ENCODE data around the gene SLC25A41. TPM values are rescaled to one million over a fixed set of nuclear protein-coding genes. Genes with fewer than 3 reads are reported as not detected.

SLC25A41 gene
- total RNA-seq, 2 experiments from 2014 or later: 0.16 to 0.18 TPM

DNA sequence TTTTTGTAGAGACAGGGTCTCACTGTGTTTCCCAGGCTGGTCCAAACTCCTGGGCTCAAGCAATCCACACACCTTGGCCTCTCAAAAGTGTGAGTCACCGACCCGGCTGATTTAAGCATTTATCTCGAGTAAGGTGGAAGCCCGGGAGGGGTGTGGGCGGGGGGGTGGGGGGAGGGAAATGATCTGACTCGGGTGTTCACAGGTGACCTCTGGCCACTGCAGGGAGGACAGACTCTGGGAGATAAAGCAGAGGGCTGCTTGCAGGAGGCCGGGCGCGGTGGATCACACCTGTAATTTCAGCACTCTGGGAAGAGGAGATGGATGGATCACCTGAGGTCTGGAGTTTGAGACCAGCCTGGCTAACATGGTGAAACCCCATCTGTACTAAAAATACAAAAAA, 40.1 kb upstream of the SLC25A41 start:
- no peaks in the 10 kb centered on the region for H3K4me1 Mint-ChIP-seq (ENCODE audit: low read depth)
- ChIA-PET POLR2A (interaction anchor here (0.7 to 1.4 kb wide), 2 partner anchors 8 to 49 kb away, joined by 5 to 9 read pairs; partner anchors contain the start of genes DENND1C and KHSRP), CTCF (no interaction called here)
- no peaks in the 10 kb centered on the region for H3K27me3 Mint-ChIP-seq (ENCODE audit: low read depth)
- no peak overlapping the region for H3K4me3 Mint-ChIP-seq
- peaks cover 44% of the 10 kb centered on the region for H3K36me3 Mint-ChIP-seq (ENCODE audit: low read depth)
- no peak for ATAC-seq
- H3K27ac Mint-ChIP-seq: no peak overlapping the region
- no peak for DNase-seq
- H3K9me3 Mint-ChIP-seq (ENCODE audit: insufficient read depth): no peaks in the 10 kb centered on the region

DNA sequence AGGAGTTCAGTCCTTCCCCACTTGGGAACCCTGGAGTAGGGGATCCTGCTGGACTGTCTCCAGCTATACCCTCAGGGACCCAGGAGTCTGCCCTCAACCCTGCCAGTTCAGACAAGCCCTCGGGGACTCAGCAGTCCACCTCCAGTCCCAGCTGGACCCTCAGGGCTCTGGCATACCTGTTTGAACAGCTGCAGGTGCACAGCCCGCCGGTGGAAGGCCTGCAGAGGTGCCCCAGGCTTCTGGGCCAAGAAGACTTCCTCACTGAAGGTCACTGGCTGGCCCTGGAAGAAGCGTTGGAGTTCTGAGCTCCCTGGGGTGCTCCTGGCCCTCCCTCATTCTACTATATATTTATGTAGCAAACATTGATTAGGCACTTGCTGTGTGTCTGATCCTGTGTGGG, 39.1 kb upstream of the SLC25A41 start:
- no peak for DNase-seq
- no peak for ATAC-seq
- Mint-ChIP-seq H3K36me3 (ENCODE audit: low read depth) (peaks cover 45% of the 10 kb centered on the region), H3K9me3 (ENCODE audit: insufficient read depth) (no peaks in the 10 kb centered on the region), H3K4me3 (no peak overlapping the region), H3K27me3 (ENCODE audit: low read depth) (no peaks in the 10 kb centered on the region), H3K27ac (no peak overlapping the region), H3K4me1 (ENCODE audit: low read depth) (no peaks in the 10 kb centered on the region)
- CTCF ChIA-PET: no interaction called here
- POLR2A ChIA-PET: interaction anchor here (0.7 to 1.4 kb wide), 2 partner anchors 9 to 48 kb away, joined by 5 to 9 read pairs; partner anchors contain the start of genes DENND1C and KHSRP

DNA sequence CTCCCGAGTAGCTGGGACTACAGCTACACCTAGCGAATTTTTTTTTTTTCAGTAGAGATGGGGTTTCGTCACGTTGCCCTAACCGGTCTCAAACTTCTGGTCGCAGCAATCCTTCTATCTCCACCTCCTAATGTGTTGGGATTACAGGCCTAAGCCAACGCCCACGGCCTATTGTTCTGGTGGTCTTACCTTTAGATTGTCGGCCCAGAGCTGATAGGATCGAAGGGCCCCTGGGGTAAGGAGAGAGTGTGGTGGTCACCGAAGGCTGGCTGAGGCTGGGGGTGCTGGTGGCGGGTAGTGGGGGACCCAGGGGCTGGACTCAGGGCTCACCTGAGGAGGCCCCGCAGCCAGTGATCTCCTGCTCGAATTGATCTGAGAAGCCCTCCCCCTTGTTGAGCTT, 37.5 kb upstream of the SLC25A41 start:
- ChIA-PET CTCF (interaction anchor here (1.0 kb wide), 1 partner anchor 29 kb away, joined by 4 read pairs; no protein-coding TSS in a partner anchor), POLR2A (no interaction called here)
- H3K4me3 Mint-ChIP-seq: no peak overlapping the region
- no peak for ATAC-seq
- H3K9me3 Mint-ChIP-seq (ENCODE audit: insufficient read depth): no peaks in the 10 kb centered on the region
- H3K27me3 Mint-ChIP-seq (ENCODE audit: low read depth): no peaks in the 10 kb centered on the region
- peaks cover 35% of the 10 kb centered on the region for H3K36me3 Mint-ChIP-seq (ENCODE audit: low read depth)
- no peaks in the 10 kb centered on the region for H3K4me1 Mint-ChIP-seq (ENCODE audit: low read depth)
- no peak overlapping the region for H3K27ac Mint-ChIP-seq
- no peak for DNase-seq

DNA sequence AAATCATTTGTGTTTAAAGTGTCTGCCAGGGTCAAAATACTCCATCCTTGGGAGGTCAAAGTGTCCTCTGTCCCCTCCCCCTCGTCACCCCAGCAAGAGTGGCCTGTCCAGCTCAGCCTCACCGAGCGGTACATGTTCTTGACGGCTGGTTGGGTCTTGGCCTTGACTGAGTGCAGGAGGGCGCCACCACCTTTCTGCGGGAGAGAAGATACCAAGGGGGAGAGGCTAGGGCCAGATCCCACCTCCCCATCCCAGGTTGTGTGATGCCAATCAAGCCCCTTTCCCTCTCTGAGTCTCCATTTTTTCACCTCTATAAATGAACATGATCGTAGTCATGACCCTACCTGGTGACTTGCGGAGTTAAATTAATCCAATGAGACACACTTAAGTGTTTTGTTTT, 36.6 kb upstream of the SLC25A41 start:
- Mint-ChIP-seq H3K4me3 (no peak overlapping the region), H3K36me3 (ENCODE audit: low read depth) (peaks cover 30% of the 10 kb centered on the region), H3K9me3 (ENCODE audit: insufficient read depth) (no peaks in the 10 kb centered on the region), H3K27ac (no peak overlapping the region), H3K27me3 (ENCODE audit: low read depth) (no peaks in the 10 kb centered on the region), H3K4me1 (ENCODE audit: low read depth) (no peaks in the 10 kb centered on the region)
- CTCF ChIA-PET: no interaction called here
- POLR2A ChIA-PET: interaction anchor here (0.6 to 1.6 kb wide), 3 partner anchors 11 to 21 kb away, joined by 5 to 8 read pairs (median 6); partner anchors contain the start of gene DENND1C
- ATAC-seq: no peak
- no peak for DNase-seq

DNA sequence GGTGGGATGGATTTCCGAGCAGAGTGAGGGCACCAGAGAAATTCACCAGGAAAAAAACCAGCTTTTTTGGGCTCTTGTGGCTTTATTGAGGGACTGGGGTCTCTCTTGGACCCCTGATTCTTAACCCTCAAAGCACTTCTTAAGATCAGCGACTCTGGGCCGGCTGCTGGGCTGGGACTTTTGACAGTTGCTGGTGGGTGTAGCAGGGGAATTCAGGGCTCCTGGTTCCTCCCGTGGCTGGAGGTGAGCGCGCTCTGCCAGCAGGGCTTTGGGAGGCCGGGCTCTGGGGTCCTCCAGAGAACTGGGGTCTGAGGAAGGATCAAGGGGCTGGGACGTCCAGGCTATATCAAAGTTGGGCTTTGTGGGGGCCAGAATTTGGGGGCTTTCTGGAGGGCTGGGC, 33.8 kb upstream of the SLC25A41 start:
- no peak for DNase-seq
- Mint-ChIP-seq H3K27ac (no peak overlapping the region), H3K4me3 (no peak overlapping the region), H3K9me3 (ENCODE audit: insufficient read depth) (no peaks in the 10 kb centered on the region), H3K27me3 (ENCODE audit: low read depth) (no peaks in the 10 kb centered on the region), H3K36me3 (ENCODE audit: low read depth) (peaks cover 21% of the 10 kb centered on the region), H3K4me1 (ENCODE audit: low read depth) (peaks cover 8% of the 10 kb centered on the region)
- ATAC-seq: no peak
- ChIA-PET CTCF (interaction anchor here (1.1 kb wide), 1 partner anchor 85 kb away, joined by 3 read pairs; no protein-coding TSS in a partner anchor), POLR2A (interaction anchor here (0.5 to 3.2 kb wide), 2 partner anchors 14 to 45 kb away, joined by 3 to 15 read pairs; partner anchors contain the start of gene DENND1C)

DNA sequence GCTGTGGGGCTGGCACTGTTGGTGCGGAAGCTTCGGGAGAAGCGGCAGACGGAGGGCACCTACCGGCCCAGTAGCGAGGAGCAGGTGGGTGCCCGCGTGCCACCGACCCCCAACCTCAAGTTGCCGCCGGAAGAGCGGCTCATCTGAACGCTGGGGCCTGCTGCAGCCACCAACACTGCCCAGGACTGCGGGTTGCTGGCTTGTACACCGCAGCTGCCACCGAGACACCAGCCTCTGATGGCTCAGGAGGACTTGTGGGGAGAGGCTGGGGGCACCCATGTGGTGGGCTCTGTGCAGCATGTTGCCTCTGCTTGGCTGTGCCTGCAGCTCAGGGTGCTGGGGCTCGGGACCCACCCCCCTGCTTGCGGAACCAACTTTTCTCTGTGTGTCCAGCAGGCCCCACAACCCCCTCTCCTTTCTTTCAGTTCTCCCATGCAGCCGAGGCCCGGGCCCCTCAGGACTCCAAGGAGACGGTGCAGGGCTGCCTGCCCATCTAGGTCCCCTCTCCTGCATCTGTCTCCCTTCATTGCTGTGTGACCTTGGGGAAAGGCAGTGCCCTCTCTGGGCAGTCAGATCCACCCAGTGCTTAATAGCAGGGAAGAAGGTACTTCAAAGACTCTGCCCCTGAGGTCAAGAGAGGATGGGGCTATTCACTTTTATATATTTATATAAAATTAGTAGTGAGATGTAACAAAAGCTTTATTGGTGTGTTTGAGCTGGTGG, 33.1 kb upstream of the SLC25A41 start:
- ATAC-seq (no peak), DNase-seq (no peak)
- Mint-ChIP-seq H3K27ac (no peak overlapping the region), H3K36me3 (ENCODE audit: low read depth) (peaks cover 21% of the 10 kb centered on the region), H3K27me3 (ENCODE audit: low read depth) (no peaks in the 10 kb centered on the region), H3K4me1 (ENCODE audit: low read depth) (peaks cover 10% of the 10 kb centered on the region), H3K4me3 (no peak overlapping the region), H3K9me3 (ENCODE audit: insufficient read depth) (no peaks in the 10 kb centered on the region)
- ChIA-PET POLR2A (interaction anchor here (3.2 kb wide), 1 partner anchor 15 kb away, joined by 15 read pairs; the partner anchor contains the start of gene DENND1C), CTCF (interaction anchor here (1.1 kb wide), 1 partner anchor 85 kb away, joined by 3 read pairs; no protein-coding TSS in a partner anchor)

DNA sequence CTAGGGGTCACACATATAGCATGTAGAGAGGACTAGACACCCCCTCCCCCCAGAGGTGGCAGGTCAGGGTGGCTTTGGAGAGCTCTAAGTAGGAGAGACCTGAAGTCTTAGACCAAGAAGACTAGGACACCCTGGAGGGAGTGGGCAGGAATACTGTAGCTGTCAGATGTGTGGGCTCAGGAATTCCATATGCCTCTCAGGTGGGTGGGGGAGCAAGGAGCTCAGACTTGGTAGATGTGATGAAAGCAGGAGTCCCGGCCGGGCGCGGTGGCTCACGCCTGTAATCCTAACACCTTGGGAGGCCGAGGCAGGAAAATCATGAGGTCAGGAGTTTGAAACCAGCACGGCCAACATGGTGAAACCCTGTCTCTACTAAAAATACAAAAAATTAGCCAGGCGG, 32.1 kb upstream of the SLC25A41 start:
- no peaks in the 10 kb centered on the region for H3K9me3 Mint-ChIP-seq (ENCODE audit: insufficient read depth)
- DNase-seq (no peak), ATAC-seq (no peak)
- H3K4me1 Mint-ChIP-seq (ENCODE audit: low read depth): peaks cover 10% of the 10 kb centered on the region
- no peak overlapping the region for H3K27ac Mint-ChIP-seq
- ChIA-PET CTCF (interaction anchor here (1.3 kb wide), 1 partner anchor 15 kb away, joined by 4 read pairs; the partner anchor contains the start of gene DENND1C), POLR2A (interaction anchor here (3.2 kb wide), 1 partner anchor 16 kb away, joined by 15 read pairs; the partner anchor contains the start of gene DENND1C)
- peaks cover 14% of the 10 kb centered on the region for H3K36me3 Mint-ChIP-seq (ENCODE audit: low read depth)
- no peak overlapping the region for H3K4me3 Mint-ChIP-seq
- H3K27me3 Mint-ChIP-seq (ENCODE audit: low read depth): no peaks in the 10 kb centered on the region

DNA sequence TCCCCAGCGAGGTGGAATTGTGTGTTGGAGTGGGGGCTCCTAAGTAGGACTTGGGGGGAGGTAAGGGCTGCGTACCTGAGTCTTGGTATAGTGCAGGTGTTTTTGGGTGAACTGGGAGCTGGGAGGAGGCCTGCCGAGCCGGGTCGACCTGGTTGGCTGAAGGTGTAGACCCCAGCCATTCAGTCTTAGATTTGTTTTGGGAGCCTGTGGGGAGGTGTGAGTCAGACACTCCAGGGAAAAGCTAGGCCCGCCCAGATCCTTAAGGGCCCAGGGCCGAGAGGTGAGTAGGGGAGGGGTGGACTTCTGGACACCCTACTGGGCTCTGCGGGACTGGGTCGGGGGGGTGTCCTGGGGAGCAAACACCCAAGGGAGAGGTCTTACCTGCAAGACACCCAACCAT, 31.4 kb upstream of the SLC25A41 start:
- Mint-ChIP-seq H3K4me1 (ENCODE audit: low read depth) (peaks cover 15% of the 10 kb centered on the region), H3K27me3 (ENCODE audit: low read depth) (no peaks in the 10 kb centered on the region), H3K4me3 (no peak overlapping the region), H3K36me3 (ENCODE audit: low read depth) (peaks cover 11% of the 10 kb centered on the region), H3K9me3 (ENCODE audit: insufficient read depth) (no peaks in the 10 kb centered on the region), H3K27ac (no peak overlapping the region)
- DNase-seq (no peak), ATAC-seq (no peak)
- POLR2A ChIA-PET: interaction anchor here (3.2 kb wide), 1 partner anchor 17 kb away, joined by 15 read pairs; the partner anchor contains the start of gene DENND1C
- CTCF ChIA-PET: interaction anchor here (1.3 kb wide), 1 partner anchor 16 kb away, joined by 4 read pairs; the partner anchor contains the start of gene DENND1C

DNA sequence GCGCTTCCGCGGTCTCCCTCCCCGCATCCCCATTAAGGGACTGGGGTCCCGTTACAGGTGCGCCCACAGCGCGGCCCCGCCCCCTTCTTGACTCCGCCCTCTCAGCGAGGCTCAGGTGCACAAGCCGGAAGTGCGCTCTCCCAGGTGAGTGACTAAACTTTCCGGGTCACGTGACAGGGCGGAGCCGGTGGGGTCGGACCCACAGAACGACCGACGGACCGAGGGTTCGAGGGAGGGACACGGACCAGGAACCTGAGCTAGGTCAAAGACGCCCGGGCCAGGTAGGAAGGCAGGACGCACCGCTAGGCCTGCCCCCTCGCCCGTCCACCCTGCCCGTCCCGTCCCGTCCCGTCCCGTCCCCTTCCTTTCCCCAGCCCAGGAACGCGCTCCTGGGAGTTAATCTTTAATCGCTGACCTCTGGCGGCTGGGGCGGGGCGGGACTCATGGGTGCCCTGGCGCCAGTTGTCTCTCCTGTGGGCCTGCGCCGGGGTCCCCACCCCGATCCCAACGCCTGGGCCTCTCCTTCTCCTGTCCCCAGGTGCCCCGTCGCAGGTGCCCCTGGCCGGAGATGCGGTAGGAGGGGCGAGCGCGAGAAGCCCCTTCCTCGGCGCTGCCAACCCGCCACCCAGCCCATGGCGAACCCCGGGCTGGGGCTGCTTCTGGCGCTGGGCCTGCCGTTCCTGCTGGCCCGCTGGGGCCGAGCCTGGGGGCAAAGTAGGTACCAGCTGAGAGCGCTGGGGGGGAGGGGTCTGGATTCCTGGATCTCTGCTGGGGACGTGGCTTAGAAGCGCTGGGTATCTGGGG, 30.7 kb upstream of the SLC25A41 start, which contains the start of gene CRB3:
Gene CRB3 (plus strand): TSS at position 202 of the 804 bp plus-strand sequence. CDS start 431 bp downstream, at position 633.
- POLR2A ChIA-PET: interaction anchor here (3.2 kb wide), 1 partner anchor 17 kb away, joined by 15 read pairs; the partner anchor contains the start of gene DENND1C
- H3K27ac Mint-ChIP-seq: no peak within 1 kb of the TSS
- DNase-seq (no peak), ATAC-seq (no peak)
- H3K36me3 Mint-ChIP-seq (ENCODE audit: low read depth): peaks cover 7% of the 10 kb centered on the region
- no peaks in the 10 kb centered on the region for H3K9me3 Mint-ChIP-seq (ENCODE audit: insufficient read depth)
- H3K4me1 Mint-ChIP-seq (ENCODE audit: low read depth): peaks cover 16% of the 10 kb centered on the region
- CTCF ChIA-PET: no interaction called here
- no peaks in the 10 kb centered on the region for H3K27me3 Mint-ChIP-seq (ENCODE audit: low read depth)
- no peak within 1 kb of the TSS for H3K4me3 Mint-ChIP-seq

DNA sequence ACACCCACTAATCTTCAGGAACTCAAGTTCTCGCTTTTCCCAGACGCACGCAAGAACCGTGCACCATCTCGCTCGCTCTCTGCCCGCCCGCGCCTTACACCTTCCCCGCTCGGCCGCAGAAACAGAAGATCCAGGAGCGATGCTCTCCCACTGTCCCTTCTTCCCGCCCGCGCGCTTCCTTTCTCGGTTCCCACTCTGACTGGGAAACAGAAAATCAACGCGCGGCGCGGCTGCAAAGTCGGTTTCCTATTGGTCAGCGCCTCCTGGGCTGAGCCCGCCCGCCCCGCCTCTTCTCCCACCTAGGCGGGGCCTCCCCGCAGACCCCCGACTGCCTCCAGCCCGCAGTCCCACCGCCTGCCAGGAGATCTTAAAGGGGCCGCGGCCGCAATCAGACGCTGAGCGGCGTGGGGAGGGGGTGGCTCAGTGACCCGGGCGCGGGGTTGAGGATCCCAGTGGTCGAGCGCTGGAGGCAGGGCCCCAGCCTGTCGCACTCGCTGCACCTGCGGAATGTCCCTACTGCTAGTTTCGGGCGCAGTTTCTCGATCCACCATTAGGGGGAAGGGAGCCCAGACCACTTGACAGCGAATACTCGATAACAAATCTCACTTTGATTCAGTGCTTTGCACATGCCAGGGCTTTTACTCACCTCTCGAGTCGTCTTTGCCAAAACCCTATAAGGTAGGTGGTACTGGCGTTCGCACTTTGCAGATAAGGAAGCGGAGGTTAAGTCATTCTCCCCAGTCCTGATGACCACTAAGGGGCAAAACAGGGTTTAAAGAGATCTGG, 26.7 kb upstream of the SLC25A41 start:
- Mint-ChIP-seq H3K4me1 (ENCODE audit: low read depth) (peaks cover 30% of the 10 kb centered on the region), H3K9me3 (ENCODE audit: insufficient read depth) (peaks cover 1% of the 10 kb centered on the region), H3K4me3 (peak overlapping the region; percentile 94), H3K27ac (peak overlapping the region; percentile 92), H3K27me3 (ENCODE audit: low read depth) (no peaks in the 10 kb centered on the region), H3K36me3 (ENCODE audit: low read depth) (peaks cover 17% of the 10 kb centered on the region)
- ATAC-seq (peak; percentile 92), DNase-seq (peak; percentile 98)
- ChIA-PET POLR2A (interaction anchor here (2.2 kb wide), 1 partner anchor 21 kb away, joined by 17 read pairs; the partner anchor contains the start of gene DENND1C), CTCF (interaction anchor here (1.6 kb wide), 1 partner anchor 35 kb away, joined by 4 read pairs; no protein-coding TSS in a partner anchor)

Data from activated CD8-positive, alpha-beta T cell treated with anti-CD3 and anti-CD28 coated beads, Interleukin-2, amount 10 ng/mL, durations not matched to agents 7 days and 5 days (primary cell).